ENCODE measurements around the gene SSX2.
"Not testable (repeated sequence)": the region's sequence is repeated elsewhere in the genome, so short reads cannot be mapped to it uniquely, and the experiment has no call there.

- not testable (repeated sequence) for TF ChIP-seq CTCF (conservative IDR thresholded peaks at IDR 0.05; ENCODE audit: low read length); EZH2phosphoT487 (IDR thresholded peaks at IDR 0.05; ENCODE audit: borderline replicate concordance, low read depth, low read length)
Observed at GRCh38 chrX:52662218-52662617, 44.8 kb downstream of the SSX2 start.
